ENCODE results near the gene IFI27L1. TPM values are rescaled to one million over a fixed set of nuclear protein-coding genes. Genes with fewer than 3 reads are reported as not detected.
A peak's percentile ranks its signal among the peaks of the same experiment; 100 is the strongest.

The IFI27L1 gene
- polyA plus RNA-seq, 4 donors: 29.2 to 44.5 (median 30.2) TPM

GRCh38 chr14:94081386-94081820 is 293 bp downstream of the IFI27L1 start:
- peaks cover 0 to 3% of the 10 kb centered on the region in 2 donors for H3K9me3 ChIP-seq (ENCODE audit: control insufficient read depth in 2 of 2, insufficient read depth in 1 of 2, low read depth in 1 of 2, low read length in 1 of 2)
- peaks cover 2 to 7% (median 6%) of the 10 kb centered on the region in 3 donors for H3K36me3 ChIP-seq (ENCODE audit: control insufficient read depth in 3 of 3, insufficient read depth in 2 of 3, low read depth in 1 of 3, low read length in 3 of 3)
- peaks cover 13 to 25% (median 17%) of the 10 kb centered on the region in 3 donors for H3K4me1 ChIP-seq (ENCODE audit: control insufficient read depth in 3 of 3, insufficient read depth in 2 of 3, low read depth in 1 of 3, low read length in 2 of 3)
- WGBS, 3 donors: 0 to 1% (median 1%) methylated on average over 19 of the region's 19 CpGs
- DNase-seq (peak in 1 of 2 donors; percentile 75), FAIRE-seq (no peak)
- H3K27me3 ChIP-seq (ENCODE audit: control insufficient read depth in 3 of 3, insufficient read depth in 3 of 3, low read length in 3 of 3): no peaks in the 10 kb centered on the region
- H3K4me3 ChIP-seq (ENCODE audit: low read depth in 1 of 3, low read length in 3 of 3): peak overlapping the region; percentile 56 to 93 (median 86)
- H3K27ac ChIP-seq (ENCODE audit: low read depth in 1 of 3, low read length in 2 of 3): peak overlapping the region; percentile 28 to 96 (median 91)

GRCh38 chr14:94087891-94088290 is 6.8 kb downstream of the IFI27L1 start:
- WGBS, 3 donors: 70 to 98% (median 75%) methylated on average over 4 of the region's 4 CpGs
- H3K9me3 ChIP-seq (ENCODE audit: control insufficient read depth in 2 of 2, insufficient read depth in 1 of 2, low read depth in 1 of 2, low read length in 1 of 2): peaks cover 0 to 3% of the 10 kb centered on the region in 2 donors
- no peaks in the 10 kb centered on the region for H3K27me3 ChIP-seq (ENCODE audit: control insufficient read depth in 3 of 3, insufficient read depth in 3 of 3, low read length in 3 of 3)
- H3K4me1 ChIP-seq (ENCODE audit: control insufficient read depth in 3 of 3, insufficient read depth in 2 of 3, low read depth in 1 of 3, low read length in 2 of 3): peaks cover 0 to 4% (median 0%) of the 10 kb centered on the region in 3 donors
- no peak overlapping the region for H3K4me3 ChIP-seq (ENCODE audit: low read depth in 1 of 3, low read length in 3 of 3)
- no peak overlapping the region for H3K27ac ChIP-seq (ENCODE audit: low read depth in 1 of 3, low read length in 2 of 3)
- peaks cover 0 to 2% (median 0%) of the 10 kb centered on the region in 3 donors for H3K36me3 ChIP-seq (ENCODE audit: control insufficient read depth in 3 of 3, insufficient read depth in 2 of 3, low read depth in 1 of 3, low read length in 3 of 3)
- no peak for FAIRE-seq
- DNase-seq: no peak

- WGBS, 3 donors: 85 to 94% (median 92%) methylated on average over 5 of the region's 5 CpGs
- DNase-seq (no peak), FAIRE-seq (no peak)
- Histone ChIP-seq H3K4me1 (ENCODE audit: control insufficient read depth in 3 of 3, insufficient read depth in 2 of 3, low read depth in 1 of 3, low read length in 2 of 3) (peaks cover 0 to 4% (median 0%) of the 10 kb centered on the region in 3 donors), H3K27ac (ENCODE audit: low read depth in 1 of 3, low read length in 2 of 3) (no peak overlapping the region), H3K9me3 (ENCODE audit: control insufficient read depth in 2 of 2, insufficient read depth in 1 of 2, low read depth in 1 of 2, low read length in 1 of 2) (peaks cover 0 to 3% of the 10 kb centered on the region in 2 donors), H3K4me3 (ENCODE audit: low read depth in 1 of 3, low read length in 3 of 3) (no peak overlapping the region), H3K36me3 (ENCODE audit: control insufficient read depth in 3 of 3, insufficient read depth in 2 of 3, low read depth in 1 of 3, low read length in 3 of 3) (peaks cover 0 to 2% (median 0%) of the 10 kb centered on the region in 3 donors), H3K27me3 (ENCODE audit: control insufficient read depth in 3 of 3, insufficient read depth in 3 of 3, low read length in 3 of 3) (no peaks in the 10 kb centered on the region)
Observed at GRCh38 chr14:94088516-94088915, 7.4 kb downstream of the IFI27L1 start.

- Histone ChIP-seq H3K4me3 (ENCODE audit: low read depth in 1 of 3, low read length in 3 of 3) (no peak overlapping the region), H3K36me3 (ENCODE audit: control insufficient read depth in 3 of 3, insufficient read depth in 2 of 3, low read depth in 1 of 3, low read length in 3 of 3) (peaks cover 0 to 2% (median 0%) of the 10 kb centered on the region in 3 donors), H3K4me1 (ENCODE audit: control insufficient read depth in 3 of 3, insufficient read depth in 2 of 3, low read depth in 1 of 3, low read length in 2 of 3) (no peaks in the 10 kb centered on the region), H3K9me3 (ENCODE audit: control insufficient read depth in 2 of 2, insufficient read depth in 1 of 2, low read depth in 1 of 2, low read length in 1 of 2) (peaks cover 0 to 3% of the 10 kb centered on the region in 2 donors), H3K27me3 (ENCODE audit: control insufficient read depth in 3 of 3, insufficient read depth in 3 of 3, low read length in 3 of 3) (no peaks in the 10 kb centered on the region), H3K27ac (ENCODE audit: low read depth in 1 of 3, low read length in 2 of 3) (no peak overlapping the region)
- 95 to 96% (median 95%) methylated on average over 4 of the region's 4 CpGs for WGBS, 3 donors
- FAIRE-seq: no peak
- DNase-seq: no peak
Observed at GRCh38 chr14:94089479-94089878, 8.4 kb downstream of the IFI27L1 start.

GRCh38 chr14:94093418-94093817 is 12.3 kb downstream of the IFI27L1 start:
- Histone ChIP-seq H3K27ac (ENCODE audit: low read depth in 1 of 3, low read length in 2 of 3) (no peak overlapping the region), H3K36me3 (ENCODE audit: control insufficient read depth in 3 of 3, insufficient read depth in 2 of 3, low read depth in 1 of 3, low read length in 3 of 3) (peaks cover 0 to 11% (median 0%) of the 10 kb centered on the region in 3 donors), H3K4me3 (ENCODE audit: low read depth in 1 of 3, low read length in 3 of 3) (no peak overlapping the region), H3K4me1 (ENCODE audit: control insufficient read depth in 3 of 3, insufficient read depth in 2 of 3, low read depth in 1 of 3, low read length in 2 of 3) (no peaks in the 10 kb centered on the region), H3K27me3 (ENCODE audit: control insufficient read depth in 3 of 3, insufficient read depth in 3 of 3, low read length in 3 of 3) (no peaks in the 10 kb centered on the region), H3K9me3 (ENCODE audit: control insufficient read depth in 2 of 2, insufficient read depth in 1 of 2, low read depth in 1 of 2, low read length in 1 of 2) (no peaks in the 10 kb centered on the region)
- 95 to 100% (median 99%) methylated on average over 2 of the region's 2 CpGs for WGBS, 3 donors
- FAIRE-seq (no peak), DNase-seq (no peak)

GRCh38 chr14:94097091-94097490 is 16.0 kb downstream of the IFI27L1 start:
- no peaks in the 10 kb centered on the region for H3K4me1 ChIP-seq (ENCODE audit: control insufficient read depth in 3 of 3, insufficient read depth in 2 of 3, low read depth in 1 of 3, low read length in 2 of 3)
- H3K27ac ChIP-seq (ENCODE audit: low read depth in 1 of 3, low read length in 2 of 3): no peak overlapping the region
- no peaks in the 10 kb centered on the region for H3K9me3 ChIP-seq (ENCODE audit: control insufficient read depth in 2 of 2, insufficient read depth in 1 of 2, low read depth in 1 of 2, low read length in 1 of 2)
- no peak overlapping the region for H3K4me3 ChIP-seq (ENCODE audit: low read depth in 1 of 3, low read length in 3 of 3)
- DNase-seq (no peak), FAIRE-seq (no peak)
- 93 to 95% (median 94%) methylated on average over 4 of the region's 4 CpGs for WGBS, 3 donors
- no peaks in the 10 kb centered on the region for H3K27me3 ChIP-seq (ENCODE audit: control insufficient read depth in 3 of 3, insufficient read depth in 3 of 3, low read length in 3 of 3)
- peaks cover 0 to 26% (median 0%) of the 10 kb centered on the region in 3 donors for H3K36me3 ChIP-seq (ENCODE audit: control insufficient read depth in 3 of 3, insufficient read depth in 2 of 3, low read depth in 1 of 3, low read length in 3 of 3)

- Histone ChIP-seq H3K27ac (ENCODE audit: low read depth in 1 of 3, low read length in 2 of 3) (no peak overlapping the region), H3K4me1 (ENCODE audit: control insufficient read depth in 3 of 3, insufficient read depth in 2 of 3, low read depth in 1 of 3, low read length in 2 of 3) (peaks cover 0 to 5% (median 0%) of the 10 kb centered on the region in 3 donors), H3K4me3 (ENCODE audit: low read depth in 1 of 3, low read length in 3 of 3) (no peak overlapping the region), H3K27me3 (ENCODE audit: control insufficient read depth in 3 of 3, insufficient read depth in 3 of 3, low read length in 3 of 3) (no peaks in the 10 kb centered on the region), H3K9me3 (ENCODE audit: control insufficient read depth in 2 of 2, insufficient read depth in 1 of 2, low read depth in 1 of 2, low read length in 1 of 2) (no peaks in the 10 kb centered on the region), H3K36me3 (ENCODE audit: control insufficient read depth in 3 of 3, insufficient read depth in 2 of 3, low read depth in 1 of 3, low read length in 3 of 3) (peaks cover 0 to 27% (median 0%) of the 10 kb centered on the region in 3 donors)
- DNase-seq (no peak), FAIRE-seq (no peak)
- whole genome bisulfite sequencing, 3 donors: 68 to 84% (median 79%) methylated on average over 10 of the region's 10 CpGs
Observed at GRCh38 chr14:94098326-94098992, 17.3 kb downstream of the IFI27L1 start.

GRCh38 chr14:94099006-94099405 is 17.9 kb downstream of the IFI27L1 start:
- H3K4me1 ChIP-seq (ENCODE audit: control insufficient read depth in 3 of 3, insufficient read depth in 2 of 3, low read depth in 1 of 3, low read length in 2 of 3): peaks cover 0 to 6% (median 0%) of the 10 kb centered on the region in 3 donors
- H3K9me3 ChIP-seq (ENCODE audit: control insufficient read depth in 2 of 2, insufficient read depth in 1 of 2, low read depth in 1 of 2, low read length in 1 of 2): no peaks in the 10 kb centered on the region
- no peak for DNase-seq
- no peaks in the 10 kb centered on the region for H3K27me3 ChIP-seq (ENCODE audit: control insufficient read depth in 3 of 3, insufficient read depth in 3 of 3, low read length in 3 of 3)
- WGBS, 3 donors: 65 to 96% (median 83%) methylated on average over 6 of the region's 6 CpGs
- no peak overlapping the region for H3K27ac ChIP-seq (ENCODE audit: low read depth in 1 of 3, low read length in 2 of 3)
- H3K4me3 ChIP-seq (ENCODE audit: low read depth in 1 of 3, low read length in 3 of 3): no peak overlapping the region
- no peak for FAIRE-seq
- H3K36me3 ChIP-seq (ENCODE audit: control insufficient read depth in 3 of 3, insufficient read depth in 2 of 3, low read depth in 1 of 3, low read length in 3 of 3): peaks cover 0 to 30% (median 0%) of the 10 kb centered on the region in 3 donors
